Hepatocyte (in vitro differentiated cells): ENCODE results near the gene RAP1GAP2.

Source experiments
- CTCF ChIP-seq: fragments of 200-600 bp; sonication (generic); IDR thresholded peaks from 2 replicates; pipeline ENCODE4 v1.5.1; 2016; ENCODE audit warnings: antibody characterized with exemption, mild to moderate bottlenecking; ENCODE audit not compliant: poor library complexity
- EZH2 ChIP-seq: fragments of 200-600 bp; sonication (generic); IDR thresholded peaks from 2 replicates; pipeline ENCODE4 v1.6.1; 2016; ENCODE audit warnings: antibody characterized with exemption, mild to moderate bottlenecking, borderline replicate concordance

- TF ChIP-seq CTCF (no peak), EZH2 (no peak)
Measured at GRCh38 chr17:2902546-2902945, 106.3 kb downstream of the RAP1GAP2 start.
